HG02798 (cell line): ENCODE results near the gene SOX10.

ENCODE experiments used
- ATAC-seq: cut with Tn5 transposase; IDR thresholded peaks from one replicate; pipeline ENCODE4 v1.9.1; 2021; ENCODE audit warnings: mild to moderate bottlenecking; ENCODE audit not compliant: unreplicated experiment, poor library complexity

The SOX10 gene

GRCh38 chr22:38017272-38017920 is 33.0 kb upstream of the SOX10 start:
- ATAC-seq: no peak

DNA sequence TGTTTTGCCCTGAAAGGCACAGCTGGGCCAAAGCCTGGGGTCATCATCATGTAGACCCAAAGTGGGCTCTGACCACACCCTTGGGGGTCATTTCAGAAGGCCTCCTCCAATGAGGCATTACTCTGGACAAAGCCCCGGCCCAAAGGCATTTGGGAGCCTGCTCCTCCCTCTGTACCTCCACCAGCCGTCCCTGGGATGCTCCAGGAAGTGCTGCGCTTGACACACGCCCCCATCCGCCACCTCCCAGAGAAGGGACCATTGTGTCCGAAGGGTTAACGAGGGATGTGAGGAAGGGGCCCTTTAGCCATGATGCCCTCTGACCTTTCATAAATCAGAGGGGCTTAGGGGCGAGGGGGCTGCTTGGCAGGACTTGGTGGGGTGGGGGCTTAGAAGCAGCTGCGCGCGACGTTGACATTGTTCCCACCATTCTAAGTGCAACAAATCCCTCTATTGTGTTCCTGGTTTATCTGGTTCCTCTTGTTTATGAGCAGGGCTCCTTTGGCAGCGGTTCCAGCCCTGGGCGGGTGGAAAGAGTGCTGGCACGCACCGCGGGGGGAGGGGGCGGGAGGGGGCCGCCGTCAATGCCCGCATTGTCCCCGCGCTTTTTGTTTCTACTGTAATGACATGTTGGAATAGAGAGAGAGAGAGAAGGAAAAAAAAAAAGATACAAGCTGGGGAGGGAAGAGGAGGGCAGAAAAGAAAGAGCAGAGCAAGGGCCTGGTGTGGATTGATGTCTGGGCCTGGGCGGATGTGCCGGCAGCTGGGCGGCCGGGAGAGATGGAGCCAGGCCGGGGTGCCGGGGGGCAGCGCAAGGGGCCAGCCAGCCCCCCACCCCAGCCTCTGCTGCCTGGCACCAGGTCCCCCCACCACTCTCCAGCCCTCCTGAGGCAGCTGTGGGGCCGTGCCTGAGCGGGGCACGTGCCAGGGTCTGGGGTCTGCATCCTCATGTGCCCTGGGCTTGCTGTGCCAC is 32.1 kb upstream of the SOX10 start:
- ATAC-seq: no peak

DNA sequence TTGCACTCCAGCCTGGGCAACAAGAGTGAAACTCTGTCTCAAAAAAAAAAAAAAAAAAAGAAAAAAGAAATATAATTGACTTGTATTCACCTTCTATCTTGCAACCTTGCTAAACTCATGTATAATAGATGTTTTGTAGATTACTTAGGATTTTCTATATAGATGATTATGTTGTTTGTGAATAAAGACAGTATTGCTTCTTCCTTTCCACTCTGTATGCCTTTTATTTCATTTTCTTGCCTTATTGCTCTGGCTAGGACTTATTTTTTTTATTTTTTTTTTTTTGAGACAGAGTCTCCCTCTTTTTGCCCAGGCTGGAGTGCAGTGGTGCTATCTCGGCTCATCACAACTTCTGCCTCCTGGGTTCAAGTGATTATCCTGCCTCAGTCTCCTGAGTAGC is 29.7 kb upstream of the SOX10 start:
- no peak for ATAC-seq

- no peak for ATAC-seq
Observed at GRCh38 chr22:38012604-38013072, 28.3 kb upstream of the SOX10 start.

GRCh38 chr22:38009000-38009806 is 24.8 kb upstream of the SOX10 start:
- no peak for ATAC-seq

DNA sequence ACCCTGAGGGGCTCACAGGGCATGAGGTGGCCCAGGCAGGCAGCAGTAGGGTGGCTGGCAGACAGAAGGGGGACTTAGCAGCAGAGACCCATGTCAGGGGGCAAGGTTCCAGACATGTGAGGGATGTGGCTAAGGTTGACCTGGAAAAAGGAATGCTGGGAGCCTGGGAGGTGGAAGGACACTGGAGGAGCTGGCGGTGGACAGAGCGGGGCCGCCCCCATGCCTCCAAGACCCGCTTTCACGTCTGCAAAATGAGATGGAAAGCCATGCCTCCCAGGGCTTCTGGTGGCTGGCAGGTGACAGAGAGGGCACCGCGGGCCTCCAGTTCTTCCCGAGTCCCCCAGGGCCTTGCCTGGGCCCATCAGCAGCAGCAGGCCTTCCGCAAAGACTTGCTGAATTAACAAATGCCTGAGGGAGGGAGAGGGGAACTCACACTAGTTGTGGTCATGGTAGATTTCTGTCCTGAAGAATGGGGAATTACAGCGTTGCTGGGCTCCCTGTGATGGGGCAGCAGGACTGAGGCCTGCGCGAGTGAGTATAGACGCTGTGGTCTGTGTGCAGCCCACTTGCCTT is 23.1 kb upstream of the SOX10 start:
- ATAC-seq: no peak

GRCh38 chr22:38006906-38007305 is 22.6 kb upstream of the SOX10 start:
- no peak for ATAC-seq

DNA sequence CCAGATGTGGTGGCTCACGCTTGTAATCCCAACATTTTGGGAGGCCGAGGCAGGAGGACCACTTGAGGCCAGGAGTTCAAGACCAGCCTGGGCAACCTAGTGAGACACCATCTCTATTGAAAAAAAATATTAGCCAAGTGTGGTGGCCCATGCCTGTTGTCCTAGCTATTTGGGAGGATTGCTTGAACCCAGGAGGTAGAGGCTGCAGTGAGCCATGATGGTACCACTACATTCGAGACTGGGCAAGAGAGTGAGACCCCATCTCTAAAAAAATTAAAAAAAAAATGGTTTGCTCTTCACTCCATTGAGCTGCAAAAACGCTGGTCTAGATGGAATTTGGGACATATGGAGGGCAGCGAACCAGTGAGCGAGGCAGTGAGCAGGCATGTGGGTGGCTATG is 21.6 kb upstream of the SOX10 start:
- no peak for ATAC-seq

- ATAC-seq: no peak
Observed at GRCh38 chr22:37999640-38000272, 15.4 kb upstream of the SOX10 start.

GRCh38 chr22:37999236-37999635 is 14.9 kb upstream of the SOX10 start:
- no peak for ATAC-seq

GRCh38 chr22:37998543-37998942 is 14.2 kb upstream of the SOX10 start:
- ATAC-seq: no peak

DNA sequence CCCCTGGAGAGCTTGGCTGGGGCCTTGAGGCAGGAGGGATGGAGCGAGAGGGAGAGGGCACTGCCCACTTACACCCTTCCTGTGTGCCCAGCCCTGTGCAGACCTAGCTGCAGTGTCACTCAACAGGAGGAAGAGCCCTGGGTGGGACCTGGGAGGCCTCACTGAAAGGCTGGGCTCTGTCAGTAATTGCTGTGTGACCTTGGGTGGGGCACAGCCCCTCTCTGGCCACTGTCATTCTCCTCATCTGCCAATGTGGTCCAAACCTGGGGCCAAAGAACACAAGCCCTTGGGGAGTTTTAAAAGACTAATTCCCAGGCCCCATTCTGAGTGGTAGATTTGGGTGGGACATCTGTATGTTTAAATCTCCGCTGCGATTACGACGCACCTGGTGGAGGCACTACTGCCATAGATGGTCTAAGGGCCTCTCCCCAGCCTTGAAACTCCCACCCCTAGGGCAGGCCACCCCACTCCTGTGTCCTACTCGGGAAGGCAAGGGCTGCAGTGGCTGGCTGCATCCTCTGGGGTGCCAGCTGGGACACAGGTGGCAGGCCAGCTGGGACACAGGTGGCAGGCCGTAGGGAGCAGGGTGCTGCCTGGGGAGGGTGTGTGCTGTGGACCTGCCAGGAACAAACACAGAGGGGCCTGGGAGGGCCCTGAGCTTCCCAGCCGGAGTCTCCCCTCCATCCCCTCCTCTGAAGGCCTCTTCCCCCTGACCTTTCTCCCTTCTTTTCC is 12.3 kb upstream of the SOX10 start:
- no peak for ATAC-seq

- no peak for ATAC-seq
Observed at GRCh38 chr22:37996079-37996478, 11.7 kb upstream of the SOX10 start.

DNA sequence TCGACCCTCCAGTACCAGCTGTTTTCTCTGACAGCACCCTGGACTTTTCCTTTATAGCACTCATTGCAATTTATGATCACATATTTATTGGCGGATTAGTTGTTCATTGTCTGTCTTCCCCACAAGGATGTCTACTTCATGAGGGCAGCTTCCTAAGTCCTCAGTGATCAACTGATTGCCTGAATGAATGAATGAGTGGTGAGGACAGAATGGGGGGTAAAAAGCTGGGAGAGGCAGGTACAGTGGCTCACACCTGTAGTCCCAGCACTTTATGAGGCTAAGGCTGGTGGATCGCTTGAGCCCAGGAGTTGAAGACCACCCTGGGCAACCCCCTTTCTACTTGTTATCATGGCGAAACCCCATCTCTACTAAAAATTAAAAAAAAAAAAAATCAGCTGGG is 11.1 kb upstream of the SOX10 start:
- ATAC-seq: no peak

GRCh38 chr22:37994982-37995381 is 10.6 kb upstream of the SOX10 start:
- no peak for ATAC-seq

- ATAC-seq: no peak
Observed at GRCh38 chr22:37994049-37994448, 9.7 kb upstream of the SOX10 start.

DNA sequence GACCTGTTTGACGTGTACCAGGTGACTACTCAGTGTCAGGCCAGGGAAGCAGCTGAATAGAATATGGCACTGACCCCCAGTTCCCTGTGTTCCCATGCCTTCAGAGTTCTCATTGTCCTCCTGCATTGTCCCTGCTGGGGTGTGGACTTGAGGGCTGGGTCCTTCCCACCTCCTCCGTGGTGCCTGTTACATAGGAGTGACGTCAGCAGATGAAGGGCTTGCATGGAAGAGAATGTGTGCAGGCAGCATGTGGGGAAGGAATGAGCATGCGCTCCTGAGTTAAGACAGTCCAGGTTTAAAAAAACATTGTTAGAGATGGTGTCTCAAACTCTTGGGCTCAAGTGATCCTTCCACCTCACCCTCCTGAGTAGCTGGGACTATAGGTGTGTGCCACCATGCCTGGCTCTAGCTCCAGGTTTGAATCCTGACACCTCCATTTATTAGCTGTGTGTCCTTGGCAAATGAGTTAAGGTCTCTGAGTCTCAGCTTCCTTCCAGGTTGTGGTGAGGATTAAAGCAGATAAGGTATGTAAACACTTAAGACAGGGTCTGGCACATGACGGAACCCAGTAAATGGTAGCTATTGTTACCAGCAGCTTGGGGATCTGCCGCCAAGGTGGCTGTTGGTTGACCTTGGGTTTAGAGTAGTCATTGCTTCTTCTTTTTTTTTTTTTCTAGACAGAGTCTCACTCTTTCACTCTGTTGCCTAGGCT is 7.5 kb upstream of the SOX10 start:
- no peak for ATAC-seq

DNA sequence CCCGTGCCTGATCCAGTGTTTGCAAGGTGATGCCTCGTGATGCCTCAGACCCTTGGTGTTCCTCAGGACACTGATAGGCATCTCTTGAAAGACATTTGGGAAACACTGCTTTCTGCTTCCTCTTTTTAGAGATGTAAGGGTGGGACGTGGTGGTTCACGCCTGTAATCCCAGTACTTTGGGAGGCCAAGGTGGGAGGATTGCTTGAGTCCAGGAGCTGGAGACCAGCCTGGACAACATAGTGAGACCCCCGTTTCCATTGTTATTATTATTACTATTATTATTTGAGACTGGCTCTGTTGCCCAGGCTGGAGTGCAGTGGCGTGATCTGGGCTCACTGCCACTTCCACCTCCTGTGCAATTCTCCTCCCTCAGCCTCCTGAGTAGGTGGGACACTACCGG is 6.5 kb upstream of the SOX10 start:
- no peak for ATAC-seq

- ATAC-seq: no peak
Observed at GRCh38 chr22:37990301-37990700, 5.9 kb upstream of the SOX10 start.
